ENCODE measurements around the gene NOX3.

The NOX3 gene, protein sequence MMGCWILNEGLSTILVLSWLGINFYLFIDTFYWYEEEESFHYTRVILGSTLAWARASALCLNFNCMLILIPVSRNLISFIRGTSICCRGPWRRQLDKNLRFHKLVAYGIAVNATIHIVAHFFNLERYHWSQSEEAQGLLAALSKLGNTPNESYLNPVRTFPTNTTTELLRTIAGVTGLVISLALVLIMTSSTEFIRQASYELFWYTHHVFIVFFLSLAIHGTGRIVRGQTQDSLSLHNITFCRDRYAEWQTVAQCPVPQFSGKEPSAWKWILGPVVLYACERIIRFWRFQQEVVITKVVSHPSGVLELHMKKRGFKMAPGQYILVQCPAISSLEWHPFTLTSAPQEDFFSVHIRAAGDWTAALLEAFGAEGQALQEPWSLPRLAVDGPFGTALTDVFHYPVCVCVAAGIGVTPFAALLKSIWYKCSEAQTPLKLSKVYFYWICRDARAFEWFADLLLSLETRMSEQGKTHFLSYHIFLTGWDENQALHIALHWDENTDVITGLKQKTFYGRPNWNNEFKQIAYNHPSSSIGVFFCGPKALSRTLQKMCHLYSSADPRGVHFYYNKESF

DNA sequence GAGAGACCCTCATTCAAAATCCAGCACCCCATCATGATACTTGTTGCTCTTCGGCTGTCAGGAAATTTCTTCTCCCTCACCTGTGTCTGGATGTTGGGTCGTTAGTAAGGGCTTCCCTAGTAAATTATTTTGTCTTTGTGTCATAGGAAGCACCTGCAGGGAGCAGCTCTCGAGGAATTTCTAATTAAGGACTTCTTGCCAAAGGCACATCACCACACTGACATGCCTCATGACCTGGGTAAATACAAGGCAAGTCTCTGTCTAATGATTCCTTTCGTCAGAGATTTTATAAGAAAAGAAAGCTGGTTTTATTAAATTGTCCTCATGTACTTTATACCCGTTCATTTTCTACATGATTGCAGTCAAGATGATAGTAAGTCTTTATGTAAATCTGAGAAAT is at the start of gene NOX3:
NOX3 (minus strand) TSS at position 74 of the 400 bp plus-strand sequence; CDS start at position 35, 39 bp downstream.
- no peaks in the 10 kb centered on the region for H3K36me3 ChIP-seq (ENCODE audit: low read depth)
- no peak within 1 kb of the TSS for H3K4me3 ChIP-seq (ENCODE audit: severe bottlenecking)
- DNase-seq (ENCODE audit: low spot score), result no peak

GRCh38 chr6:155504848-155505607 is 49.4 kb upstream of the NOX3 start:
- H3K27me3 ChIP-seq (ENCODE audit: insufficient read depth, poor library complexity, severe bottlenecking), result no peaks in the 10 kb centered on the region
- no peaks in the 10 kb centered on the region for H3K4me1 ChIP-seq (ENCODE audit: insufficient read depth, poor library complexity, severe bottlenecking)
- H3K4me3 ChIP-seq (ENCODE audit: severe bottlenecking), result no peak overlapping the region
- H3K9me3 ChIP-seq (ENCODE audit: severe bottlenecking), result no peaks in the 10 kb centered on the region
- DNase-seq (ENCODE audit: low spot score) (no peak), ATAC-seq (ENCODE audit: low read depth) (no peak)
- H3K27ac ChIP-seq (ENCODE audit: poor library complexity, severe bottlenecking), result no peak overlapping the region
- no peak for TF ChIP-seq CTCF (IDR thresholded peaks at IDR 0.05; ENCODE audit: poor library complexity, severe bottlenecking)
- H3K36me3 ChIP-seq (ENCODE audit: low read depth), result no peaks in the 10 kb centered on the region

More for the DNA sequence above, at the start of gene NOX3:
- no peak for TF ChIP-seq CTCF (IDR thresholded peaks at IDR 0.05; ENCODE audit: poor library complexity, severe bottlenecking)
- H3K9me3 ChIP-seq (ENCODE audit: severe bottlenecking), result no peaks in the 10 kb centered on the region
- H3K27ac ChIP-seq (ENCODE audit: poor library complexity, severe bottlenecking), result no peak within 1 kb of the TSS
- no peaks in the 10 kb centered on the region for H3K27me3 ChIP-seq (ENCODE audit: insufficient read depth, poor library complexity, severe bottlenecking)
- no peaks in the 10 kb centered on the region for H3K4me1 ChIP-seq (ENCODE audit: insufficient read depth, poor library complexity, severe bottlenecking)
- ATAC-seq (ENCODE audit: low read depth), result no peak

- no peaks in the 10 kb centered on the region for H3K36me3 ChIP-seq (ENCODE audit: low read depth)
- no peak for TF ChIP-seq CTCF (IDR thresholded peaks at IDR 0.05; ENCODE audit: poor library complexity, severe bottlenecking)
- ATAC-seq (ENCODE audit: low read depth) (no peak), DNase-seq (ENCODE audit: low spot score) (no peak)
- no peaks in the 10 kb centered on the region for H3K9me3 ChIP-seq (ENCODE audit: severe bottlenecking)
- no peak overlapping the region for H3K27ac ChIP-seq (ENCODE audit: poor library complexity, severe bottlenecking)
- no peaks in the 10 kb centered on the region for H3K27me3 ChIP-seq (ENCODE audit: insufficient read depth, poor library complexity, severe bottlenecking)
- H3K4me1 ChIP-seq (ENCODE audit: insufficient read depth, poor library complexity, severe bottlenecking), result no peaks in the 10 kb centered on the region
- no peak overlapping the region for H3K4me3 ChIP-seq (ENCODE audit: severe bottlenecking)
Measured at GRCh38 chr6:155502393-155502792, 46.8 kb upstream of the NOX3 start.

GRCh38 chr6:155499574-155499973 is 43.9 kb upstream of the NOX3 start:
- DNase-seq (ENCODE audit: low spot score) (no peak), ATAC-seq (ENCODE audit: low read depth) (no peak)
- Histone ChIP-seq H3K36me3 (ENCODE audit: low read depth) (no peaks in the 10 kb centered on the region), H3K9me3 (ENCODE audit: severe bottlenecking) (no peaks in the 10 kb centered on the region), H3K4me1 (ENCODE audit: insufficient read depth, poor library complexity, severe bottlenecking) (peaks cover 4% of the 10 kb centered on the region), H3K27ac (ENCODE audit: poor library complexity, severe bottlenecking) (no peak overlapping the region), H3K27me3 (ENCODE audit: insufficient read depth, poor library complexity, severe bottlenecking) (no peaks in the 10 kb centered on the region), H3K4me3 (ENCODE audit: severe bottlenecking) (no peak overlapping the region)
- no peak for TF ChIP-seq CTCF (IDR thresholded peaks at IDR 0.05; ENCODE audit: poor library complexity, severe bottlenecking)
